GM12878 (cell line): ENCODE data around the gene PDCD1LG2.

Experiments used
- ATF3 ChIP-seq: IDR thresholded peaks from 2 replicates; pipeline ENCODE4 v1.6.1; 2011; ENCODE audit warnings: low read depth, mild to moderate bottlenecking, low read length, moderate library complexity, borderline replicate concordance; ENCODE audit errors: extremely low read depth
- EGR1 ChIP-seq, 2 experiments: IDR thresholded peaks; 1 replicate in 1 of 2; 2 replicates in 1 of 2; pipeline ENCODE4 v1.6.1; 2011 to 2012; ENCODE audit warnings: low read depth in 2 of 2, low read length in 2 of 2, borderline replicate concordance in 1 of 2, mild to moderate bottlenecking in 1 of 2, moderate library complexity in 1 of 2
- HCFC1 ChIP-seq: fragments of 150-350 bp; IDR thresholded peaks from 2 replicates; pipeline ENCODE4 v1.6.1; 2014; ENCODE audit warnings: low read length
- IRF3 ChIP-seq: fragments of 450-650 bp; IDR thresholded peaks from 2 replicates; pipeline ENCODE4 v1.6.1; 2014; ENCODE audit warnings: mild to moderate bottlenecking
- POLR2A ChIP-seq: IDR thresholded peaks from 2 replicates; pipeline ENCODE4 v1.6.1; 2011; ENCODE audit warnings: low read depth, mild to moderate bottlenecking, low read length
- POLR2AphosphoS5 ChIP-seq: IDR thresholded peaks from 2 replicates; pipeline ENCODE4 v1.6.1; 2011; ENCODE audit warnings: mild to moderate bottlenecking, low read length, inconsistent platforms
- RAD51 ChIP-seq: fragments of 450-650 bp; IDR thresholded peaks from 2 replicates; pipeline ENCODE4 v1.6.1; 2016; ENCODE audit warnings: moderate library complexity, mild to moderate bottlenecking, inconsistent platforms
- TAF1 ChIP-seq: IDR thresholded peaks from 2 replicates; pipeline ENCODE4 v1.6.1; 2011; ENCODE audit warnings: mild to moderate bottlenecking, low read depth, low read length, borderline replicate concordance
- USF2 ChIP-seq: IDR thresholded peaks from 2 replicates; pipeline ENCODE4 v1.6.1; 2011; ENCODE audit warnings: low read depth, low read length, improper control_type of control experiment, borderline replicate concordance
- TF ChIP-seq, protein P1 (sequence below), 3 experiments: IDR thresholded peaks in 2 of 3; conservative IDR thresholded peaks in 1 of 3; 2 replicates each; pipeline ENCODE4 v1.5.1; 2011; ENCODE audit warnings: low read depth in 3 of 3, low read length in 3 of 3, mild to moderate bottlenecking in 3 of 3, control low read depth in 2 of 3, moderate library complexity in 2 of 3, inconsistent platforms in 1 of 3, mixed read lengths in 1 of 3; ENCODE audit not compliant: control insufficient read depth in 2 of 3, insufficient read depth in 1 of 3; ENCODE audit errors: extremely low read depth in 1 of 3

GRCh38 chr9:5587024-5587423, 76.7 kb downstream of the PDCD1LG2 start:
- TF ChIP-seq IRF3 (no peak), POLR2A (no peak), ATF3 (no peak), POLR2AphosphoS5 (no peak), USF2 (no peak), TAF1 (no peak), RAD51 (no peak), HCFC1 (no peak), EGR1 (IDR thresholded peaks at IDR 0.05; ENCODE audit: borderline replicate concordance in 1 of 2, low read depth in 2 of 2, low read length in 2 of 2) (no peak)
- TF ChIP-seq, protein P1, sequence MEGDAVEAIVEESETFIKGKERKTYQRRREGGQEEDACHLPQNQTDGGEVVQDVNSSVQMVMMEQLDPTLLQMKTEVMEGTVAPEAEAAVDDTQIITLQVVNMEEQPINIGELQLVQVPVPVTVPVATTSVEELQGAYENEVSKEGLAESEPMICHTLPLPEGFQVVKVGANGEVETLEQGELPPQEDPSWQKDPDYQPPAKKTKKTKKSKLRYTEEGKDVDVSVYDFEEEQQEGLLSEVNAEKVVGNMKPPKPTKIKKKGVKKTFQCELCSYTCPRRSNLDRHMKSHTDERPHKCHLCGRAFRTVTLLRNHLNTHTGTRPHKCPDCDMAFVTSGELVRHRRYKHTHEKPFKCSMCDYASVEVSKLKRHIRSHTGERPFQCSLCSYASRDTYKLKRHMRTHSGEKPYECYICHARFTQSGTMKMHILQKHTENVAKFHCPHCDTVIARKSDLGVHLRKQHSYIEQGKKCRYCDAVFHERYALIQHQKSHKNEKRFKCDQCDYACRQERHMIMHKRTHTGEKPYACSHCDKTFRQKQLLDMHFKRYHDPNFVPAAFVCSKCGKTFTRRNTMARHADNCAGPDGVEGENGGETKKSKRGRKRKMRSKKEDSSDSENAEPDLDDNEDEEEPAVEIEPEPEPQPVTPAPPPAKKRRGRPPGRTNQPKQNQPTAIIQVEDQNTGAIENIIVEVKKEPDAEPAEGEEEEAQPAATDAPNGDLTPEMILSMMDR (IDR thresholded peaks at IDR 0.05 in 2 of 3, conservative IDR thresholded peaks at IDR 0.05 in 1 of 3; ENCODE audit: control insufficient read depth in 2 of 3, extremely low read depth in 1 of 3, insufficient read depth in 1 of 3, low read depth in 3 of 3, low read length in 3 of 3): no peak
